Activated T-helper 17 cell treated with anti-CD3 and anti-CD28 coated beads, Interleukin-2, amount 50 U/mL, for 72 hours (primary cell): Measurements from ENCODE around the gene STAB2. TPM values are rescaled to one million over a fixed set of nuclear protein-coding genes. Genes with fewer than 3 reads are reported as not detected.

ENCODE experiments used
- ATAC-seq: fragments of 150-1000 bp; cut with Tn5 transposase; replicated peaks from 2 replicates; pipeline ENCODE4 v1.10.0; 2021; ENCODE audit warnings: mild to moderate bottlenecking, moderate library complexity
- H3K27ac Mint-ChIP-seq: one replicate; pipeline ENCODE4 v1.8.0; 2022; ENCODE audit warnings: mixed read lengths
- H3K27me3 Mint-ChIP-seq: one replicate; pipeline ENCODE4 v1.8.0; 2022; ENCODE audit warnings: mixed read lengths
- H3K36me3 Mint-ChIP-seq: one replicate; pipeline ENCODE4 v1.8.0; 2022; ENCODE audit warnings: low read depth, mild to moderate bottlenecking, mixed read lengths
- H3K4me1 Mint-ChIP-seq: one replicate; pipeline ENCODE4 v1.8.0; 2022; ENCODE audit warnings: mixed read lengths
- H3K4me3 Mint-ChIP-seq: one replicate; pipeline ENCODE4 v1.8.0; 2022; ENCODE audit warnings: mild to moderate bottlenecking, mixed read lengths
- H3K9me3 Mint-ChIP-seq: one replicate; pipeline ENCODE4 v1.8.0; 2022; ENCODE audit warnings: mixed read lengths
- total RNA-seq, 2 donors: library from RNA; stranded (reverse); gene quantifications; one replicate each; pipeline ENCODE4 v1.2.3, GENCODE V29; 2022

Gene STAB2
- total RNA-seq, 2 donors from 2014 or later, result not detected

DNA sequence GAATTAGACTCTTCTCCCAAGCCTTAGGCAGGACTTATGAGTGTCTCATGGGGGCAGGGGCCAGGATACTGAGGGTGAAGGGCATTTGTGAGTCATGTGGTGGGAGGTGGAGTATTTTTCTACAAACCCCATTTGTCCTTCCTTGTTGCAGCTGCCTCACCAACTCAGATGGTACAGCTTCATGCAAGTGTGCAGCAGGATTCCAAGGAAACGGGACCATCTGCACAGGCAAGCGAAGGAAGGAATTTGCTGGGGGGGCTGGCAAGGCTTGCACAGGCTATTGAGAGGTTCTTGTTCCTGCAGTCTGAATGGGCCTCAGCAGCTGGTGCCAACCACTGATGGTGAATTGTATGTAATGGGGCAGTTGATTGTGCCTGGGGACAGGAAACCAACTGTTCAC, 125.1 kb downstream of the STAB2 start:
- no peak for ATAC-seq
- Mint-ChIP-seq H3K36me3 (no peaks in the 10 kb centered on the region), H3K27ac (no peak overlapping the region), H3K4me3 (no peak overlapping the region), H3K4me1 (no peaks in the 10 kb centered on the region), H3K27me3 (peaks cover 25% of the 10 kb centered on the region), H3K9me3 (no peaks in the 10 kb centered on the region)

DNA sequence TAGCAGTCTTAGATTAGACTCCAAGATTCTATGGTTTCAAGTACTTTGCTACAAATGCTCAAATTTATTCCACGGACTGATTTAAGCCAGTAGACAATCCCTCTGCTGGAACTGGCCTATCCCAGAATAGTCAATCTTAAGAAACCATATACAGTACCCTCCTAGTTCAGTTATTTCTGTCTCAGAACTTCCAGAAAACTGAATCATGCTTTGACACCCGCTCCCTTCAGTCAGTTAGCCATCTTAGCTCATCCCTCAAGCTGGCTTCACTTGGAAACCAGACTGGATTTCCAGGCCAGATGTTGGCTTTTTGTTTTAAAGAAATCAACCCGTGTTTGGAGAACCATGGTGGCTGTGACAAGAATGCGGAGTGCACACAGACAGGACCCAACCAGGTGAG, 128.4 kb downstream of the STAB2 start:
- H3K4me1 Mint-ChIP-seq, result no peaks in the 10 kb centered on the region
- H3K9me3 Mint-ChIP-seq, result no peaks in the 10 kb centered on the region
- H3K4me3 Mint-ChIP-seq, result no peak overlapping the region
- no peaks in the 10 kb centered on the region for H3K36me3 Mint-ChIP-seq
- peaks cover 19% of the 10 kb centered on the region for H3K27me3 Mint-ChIP-seq
- ATAC-seq, result no peak
- no peak overlapping the region for H3K27ac Mint-ChIP-seq

DNA sequence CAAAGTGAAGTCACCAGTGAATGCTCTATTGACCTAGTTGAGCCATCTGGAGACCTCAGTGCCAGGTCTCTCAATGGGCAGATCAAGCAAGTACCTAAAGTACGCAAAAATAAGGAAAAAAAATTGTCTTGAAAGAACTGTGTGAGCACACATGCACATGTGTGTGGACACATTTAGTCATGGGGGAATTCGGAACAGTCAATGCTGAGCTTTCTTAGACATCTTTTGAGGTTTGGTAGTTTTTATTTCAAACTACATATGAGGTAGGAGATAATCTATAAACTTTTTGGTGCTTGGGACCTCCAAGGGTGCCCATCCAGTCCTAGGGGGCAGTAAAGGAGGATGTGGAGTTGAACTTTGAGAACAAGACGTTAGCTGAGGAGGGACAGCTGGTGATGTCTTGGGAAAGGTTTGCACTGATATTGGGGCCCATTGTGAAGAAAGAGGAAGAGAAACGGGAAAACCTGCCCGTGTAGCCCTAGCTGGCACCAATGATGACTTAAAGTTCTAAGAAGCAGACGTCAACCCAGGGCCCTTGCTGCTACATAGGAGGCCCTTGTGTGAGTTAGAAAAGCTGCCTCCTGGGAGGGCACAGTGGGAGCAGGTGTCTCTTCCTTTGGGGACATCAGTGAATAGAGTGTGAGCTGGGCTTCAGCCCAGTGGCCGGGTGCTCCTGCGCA, 129.6 kb downstream of the STAB2 start:
- Mint-ChIP-seq H3K27me3 (peaks cover 19% of the 10 kb centered on the region), H3K4me3 (no peak overlapping the region), H3K4me1 (no peaks in the 10 kb centered on the region), H3K9me3 (no peaks in the 10 kb centered on the region), H3K27ac (no peak overlapping the region), H3K36me3 (no peaks in the 10 kb centered on the region)
- no peak for ATAC-seq

DNA sequence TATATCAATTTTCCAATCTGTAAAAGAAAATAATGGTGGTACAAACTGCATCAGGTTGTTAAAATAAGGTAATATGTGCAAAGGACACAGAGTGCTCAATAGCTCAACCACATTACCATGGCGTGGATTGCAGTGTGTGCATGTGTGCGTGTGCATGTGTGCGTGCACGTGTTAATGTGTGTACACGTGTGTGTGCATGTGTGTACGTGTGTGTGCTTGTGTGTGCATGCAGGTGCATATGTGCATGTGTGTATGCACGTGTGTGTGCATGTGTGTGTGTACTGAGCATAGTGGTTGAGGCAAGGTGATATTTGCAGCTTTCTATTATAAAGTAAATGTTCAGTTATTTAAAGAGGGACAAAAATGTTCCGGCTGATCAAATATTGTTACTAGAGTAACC, 138.3 kb downstream of the STAB2 start:
- H3K4me1 Mint-ChIP-seq, result no peaks in the 10 kb centered on the region
- H3K4me3 Mint-ChIP-seq, result no peak overlapping the region
- no peak for ATAC-seq
- no peaks in the 10 kb centered on the region for H3K9me3 Mint-ChIP-seq
- H3K27me3 Mint-ChIP-seq, result no peaks in the 10 kb centered on the region
- no peaks in the 10 kb centered on the region for H3K36me3 Mint-ChIP-seq
- H3K27ac Mint-ChIP-seq, result no peak overlapping the region

DNA sequence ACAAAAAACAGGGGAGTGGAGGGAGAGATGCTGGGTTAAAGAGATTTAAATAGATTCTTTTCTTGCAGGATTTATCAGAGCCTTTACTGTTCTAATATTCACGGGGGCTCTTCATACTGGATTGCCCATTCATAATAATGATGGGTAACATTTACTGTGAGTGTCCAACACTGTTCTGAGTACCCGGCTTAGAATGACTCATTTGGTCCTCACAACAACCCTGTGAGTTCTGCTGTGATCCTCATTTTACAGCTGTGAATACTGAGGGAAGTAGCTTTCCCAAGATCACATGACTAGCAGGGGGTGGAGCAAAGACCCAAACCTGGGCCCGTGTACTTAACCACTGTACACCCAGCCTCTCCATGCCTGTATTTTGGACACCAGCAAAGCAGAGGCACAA, 140.6 kb downstream of the STAB2 start:
- Mint-ChIP-seq H3K36me3 (no peaks in the 10 kb centered on the region), H3K4me3 (no peak overlapping the region), H3K27me3 (peaks cover 6% of the 10 kb centered on the region), H3K9me3 (peaks cover 6% of the 10 kb centered on the region), H3K27ac (no peak overlapping the region), H3K4me1 (no peaks in the 10 kb centered on the region)
- no peak for ATAC-seq

DNA sequence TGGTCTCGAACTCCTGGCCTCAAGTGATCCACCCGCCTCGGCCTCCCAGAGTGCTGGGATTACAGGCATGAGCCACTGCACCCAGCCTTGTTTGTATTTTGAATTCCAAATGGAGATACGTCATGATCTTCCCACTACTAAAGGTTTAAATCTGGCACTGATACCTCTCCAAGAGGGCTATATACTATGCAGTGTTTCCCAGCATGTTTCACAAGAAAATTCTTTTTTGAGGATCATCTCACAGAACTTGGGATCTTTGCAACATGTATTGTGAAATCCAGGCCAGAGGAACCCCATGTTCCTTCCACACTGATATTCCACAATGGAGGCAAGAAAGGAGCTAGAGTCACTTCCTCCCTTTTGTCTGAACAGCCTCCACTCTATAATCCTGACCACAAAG, 141.2 kb downstream of the STAB2 start:
- Mint-ChIP-seq H3K9me3 (peaks cover 6% of the 10 kb centered on the region), H3K27ac (no peak overlapping the region), H3K36me3 (no peaks in the 10 kb centered on the region), H3K4me3 (no peak overlapping the region), H3K27me3 (peaks cover 6% of the 10 kb centered on the region), H3K4me1 (no peaks in the 10 kb centered on the region)
- no peak for ATAC-seq

DNA sequence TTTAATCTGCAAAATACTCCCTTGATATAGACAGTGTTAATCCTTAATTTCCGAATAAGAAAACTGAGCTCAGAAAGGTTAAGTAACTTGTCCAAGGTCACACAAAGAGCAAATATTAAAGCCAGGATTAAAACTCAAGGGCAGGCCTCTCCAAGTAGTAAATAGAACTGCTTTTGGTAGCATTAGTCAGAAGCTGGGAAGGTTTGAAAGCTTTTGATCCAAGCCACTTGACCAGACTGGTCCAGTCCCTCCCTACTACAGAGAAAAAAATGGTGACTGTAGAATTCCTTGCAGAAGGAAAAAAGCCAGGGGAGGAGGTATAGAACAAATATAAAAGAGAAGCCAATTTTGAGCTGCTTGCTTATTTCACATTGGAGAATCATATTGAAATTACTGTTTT, 142.4 kb downstream of the STAB2 start:
- peaks cover 6% of the 10 kb centered on the region for H3K27me3 Mint-ChIP-seq
- no peak overlapping the region for H3K27ac Mint-ChIP-seq
- no peak overlapping the region for H3K4me3 Mint-ChIP-seq
- no peaks in the 10 kb centered on the region for H3K36me3 Mint-ChIP-seq
- no peak for ATAC-seq
- H3K4me1 Mint-ChIP-seq, result no peaks in the 10 kb centered on the region
- H3K9me3 Mint-ChIP-seq, result peaks cover 6% of the 10 kb centered on the region

DNA sequence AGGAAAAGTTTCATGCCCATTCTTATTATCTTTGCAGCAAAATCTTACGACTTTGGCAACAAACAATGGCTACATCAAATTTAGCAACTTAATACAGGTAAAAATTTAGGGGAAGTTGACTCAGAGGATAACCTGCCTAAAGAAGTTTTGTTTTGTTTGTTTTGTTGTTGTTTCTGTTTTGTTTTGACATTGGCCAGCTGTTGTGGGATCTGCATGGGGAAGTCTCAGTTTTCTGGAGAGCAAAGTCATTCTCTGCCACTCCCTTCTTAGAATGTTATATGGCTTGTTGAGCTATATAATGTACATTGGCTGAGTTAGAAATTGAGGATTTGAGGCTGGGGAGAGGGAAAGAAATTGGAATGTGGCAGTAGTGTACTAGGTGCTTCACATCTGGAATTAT, 144.5 kb downstream of the STAB2 start:
- no peak overlapping the region for H3K27ac Mint-ChIP-seq
- no peaks in the 10 kb centered on the region for H3K4me1 Mint-ChIP-seq
- H3K9me3 Mint-ChIP-seq, result peaks cover 6% of the 10 kb centered on the region
- H3K4me3 Mint-ChIP-seq, result no peak overlapping the region
- H3K36me3 Mint-ChIP-seq, result no peaks in the 10 kb centered on the region
- peaks cover 6% of the 10 kb centered on the region for H3K27me3 Mint-ChIP-seq
- ATAC-seq, result no peak

DNA sequence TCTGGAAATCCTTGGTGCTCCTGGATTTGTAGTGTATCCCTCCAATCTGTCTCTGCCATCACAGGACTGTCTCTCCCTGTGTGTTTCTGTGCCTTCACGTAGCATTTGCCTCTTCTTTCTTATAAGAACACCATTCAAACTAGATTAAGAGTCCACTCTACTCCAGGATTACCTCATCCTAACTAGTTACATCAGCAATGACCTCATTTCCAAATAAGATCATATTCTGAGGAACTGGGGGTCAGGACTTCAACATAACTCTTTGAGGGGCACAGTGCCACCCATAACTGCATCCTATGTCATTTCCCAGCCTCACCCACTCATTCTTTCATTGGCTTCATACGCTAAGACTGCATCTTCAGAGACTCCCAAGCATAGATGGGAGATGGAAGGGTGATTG, 147.8 kb downstream of the STAB2 start:
- no peak overlapping the region for H3K4me3 Mint-ChIP-seq
- no peak overlapping the region for H3K27ac Mint-ChIP-seq
- H3K9me3 Mint-ChIP-seq, result peaks cover 6% of the 10 kb centered on the region
- H3K27me3 Mint-ChIP-seq, result peaks cover 9% of the 10 kb centered on the region
- no peak for ATAC-seq
- no peaks in the 10 kb centered on the region for H3K4me1 Mint-ChIP-seq
- H3K36me3 Mint-ChIP-seq, result no peaks in the 10 kb centered on the region

DNA sequence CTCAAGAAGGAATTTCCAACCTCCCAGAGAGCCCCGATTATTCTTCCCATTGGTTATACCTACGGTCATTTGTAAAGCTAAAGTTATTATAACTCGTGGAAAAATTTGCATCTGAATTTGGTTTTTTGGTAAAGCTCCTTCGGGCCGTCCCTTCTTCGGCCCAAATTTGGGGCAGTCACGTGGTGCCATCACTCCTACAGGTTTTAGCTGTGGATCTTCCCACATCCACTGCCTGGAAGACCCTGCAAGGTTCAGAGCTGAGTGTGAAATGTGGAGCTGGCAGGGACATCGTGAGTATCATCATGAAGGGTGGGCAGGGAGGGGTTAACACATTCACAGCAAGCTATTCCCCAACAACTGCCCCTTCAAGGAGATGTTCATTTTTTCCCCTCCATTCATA, 148.2 kb downstream of the STAB2 start:
- H3K36me3 Mint-ChIP-seq, result no peaks in the 10 kb centered on the region
- H3K9me3 Mint-ChIP-seq, result peaks cover 6% of the 10 kb centered on the region
- no peaks in the 10 kb centered on the region for H3K4me1 Mint-ChIP-seq
- H3K4me3 Mint-ChIP-seq, result no peak overlapping the region
- peaks cover 9% of the 10 kb centered on the region for H3K27me3 Mint-ChIP-seq
- ATAC-seq, result no peak
- H3K27ac Mint-ChIP-seq, result no peak overlapping the region

DNA sequence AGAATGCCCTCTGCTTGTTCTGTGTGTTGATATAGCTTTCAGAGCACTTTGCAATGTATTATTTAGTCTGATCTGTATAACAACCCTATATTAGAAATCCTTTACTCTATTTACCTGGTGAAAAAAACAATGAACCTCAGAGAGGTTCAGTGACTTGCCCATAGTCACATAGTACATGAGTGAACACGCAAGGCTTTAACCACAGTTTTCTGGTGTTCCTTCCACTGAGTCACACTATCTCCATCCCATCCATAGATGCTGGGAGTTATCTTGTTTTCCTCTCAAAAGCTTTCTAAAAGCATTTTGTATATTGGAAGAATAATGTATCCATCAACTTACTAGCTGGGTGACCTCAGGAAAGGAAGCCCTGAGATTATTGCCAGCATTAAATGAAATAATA, 149.5 kb downstream of the STAB2 start:
- Mint-ChIP-seq H3K27ac (no peak overlapping the region), H3K27me3 (peaks cover 6% of the 10 kb centered on the region), H3K36me3 (no peaks in the 10 kb centered on the region), H3K4me3 (no peak overlapping the region), H3K9me3 (peaks cover 3% of the 10 kb centered on the region), H3K4me1 (no peaks in the 10 kb centered on the region)
- ATAC-seq, result no peak

DNA sequence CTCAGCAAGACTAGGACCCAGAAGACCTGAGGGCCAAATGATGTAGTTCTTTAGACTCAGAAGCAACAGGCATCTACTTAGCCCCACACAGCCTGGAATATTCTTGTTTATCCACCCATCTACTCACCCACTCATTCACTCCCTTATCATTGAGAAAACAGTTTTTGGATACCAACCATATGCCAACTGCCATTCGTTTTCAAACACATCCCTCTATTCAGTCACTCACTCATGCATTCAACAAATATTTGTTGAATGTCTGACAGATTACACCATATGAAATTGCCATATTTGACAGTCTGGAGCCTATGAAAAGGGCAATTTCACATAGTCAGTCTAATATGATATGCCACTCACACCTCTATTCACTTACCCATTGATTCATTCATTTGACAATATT, 150.8 kb downstream of the STAB2 start:
- H3K27me3 Mint-ChIP-seq, result peaks cover 3% of the 10 kb centered on the region
- H3K4me1 Mint-ChIP-seq, result no peaks in the 10 kb centered on the region
- no peak overlapping the region for H3K27ac Mint-ChIP-seq
- no peaks in the 10 kb centered on the region for H3K36me3 Mint-ChIP-seq
- H3K9me3 Mint-ChIP-seq, result no peaks in the 10 kb centered on the region
- ATAC-seq, result no peak
- H3K4me3 Mint-ChIP-seq, result no peak overlapping the region

DNA sequence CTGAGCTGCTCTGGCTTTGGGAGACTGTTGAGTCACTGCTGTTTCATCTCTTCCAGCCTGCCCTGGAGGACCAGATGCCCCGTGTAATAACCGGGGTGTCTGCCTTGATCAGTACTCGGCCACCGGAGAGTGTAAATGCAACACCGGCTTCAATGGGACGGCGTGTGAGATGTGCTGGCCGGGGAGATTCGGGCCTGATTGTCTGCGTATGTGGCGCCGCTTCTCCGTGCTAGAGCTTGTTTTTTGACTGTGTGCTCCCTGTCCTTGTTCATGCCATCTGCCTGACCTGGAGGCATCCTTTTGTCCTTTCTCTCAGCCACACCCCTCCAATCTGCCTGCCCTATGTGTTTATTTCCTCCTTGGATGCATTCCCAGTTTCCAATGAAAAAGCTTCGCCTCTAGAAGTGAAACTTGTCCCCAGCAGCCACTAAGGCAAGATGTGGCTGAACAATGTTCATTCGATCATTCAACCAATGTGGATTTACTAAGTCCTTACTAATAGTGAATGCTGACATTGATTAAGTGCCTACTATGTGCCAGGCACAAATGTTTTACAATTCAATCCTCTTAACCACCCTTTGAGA, 155.4 kb downstream of the STAB2 start:
- H3K27me3 Mint-ChIP-seq, result peaks cover 3% of the 10 kb centered on the region
- no peak overlapping the region for H3K4me3 Mint-ChIP-seq
- no peaks in the 10 kb centered on the region for H3K4me1 Mint-ChIP-seq
- no peaks in the 10 kb centered on the region for H3K9me3 Mint-ChIP-seq
- no peaks in the 10 kb centered on the region for H3K36me3 Mint-ChIP-seq
- ATAC-seq, result no peak
- no peak overlapping the region for H3K27ac Mint-ChIP-seq

DNA sequence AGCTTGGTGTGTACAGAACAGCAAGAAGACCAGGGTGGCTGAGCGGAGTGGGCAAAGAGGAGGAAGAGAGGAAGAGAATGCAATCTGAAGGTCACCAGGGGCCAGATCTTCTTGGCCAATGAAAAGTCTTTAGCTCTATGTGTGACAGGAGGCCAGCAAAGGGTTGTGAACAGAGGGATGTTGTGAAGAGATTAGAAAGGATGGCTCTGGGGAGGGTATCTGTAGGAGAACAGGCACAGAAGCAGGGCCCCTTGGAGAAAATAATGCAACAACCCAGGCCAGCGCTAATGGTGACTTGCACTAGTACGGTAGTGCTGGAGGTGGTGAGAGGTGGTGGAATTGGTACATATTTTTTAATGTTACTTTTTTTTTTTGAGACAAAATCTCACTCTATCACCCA, 156.7 kb downstream of the STAB2 start:
- Mint-ChIP-seq H3K4me3 (no peak overlapping the region), H3K27me3 (no peaks in the 10 kb centered on the region), H3K27ac (no peak overlapping the region), H3K36me3 (no peaks in the 10 kb centered on the region), H3K9me3 (no peaks in the 10 kb centered on the region), H3K4me1 (no peaks in the 10 kb centered on the region)
- ATAC-seq, result no peak

DNA sequence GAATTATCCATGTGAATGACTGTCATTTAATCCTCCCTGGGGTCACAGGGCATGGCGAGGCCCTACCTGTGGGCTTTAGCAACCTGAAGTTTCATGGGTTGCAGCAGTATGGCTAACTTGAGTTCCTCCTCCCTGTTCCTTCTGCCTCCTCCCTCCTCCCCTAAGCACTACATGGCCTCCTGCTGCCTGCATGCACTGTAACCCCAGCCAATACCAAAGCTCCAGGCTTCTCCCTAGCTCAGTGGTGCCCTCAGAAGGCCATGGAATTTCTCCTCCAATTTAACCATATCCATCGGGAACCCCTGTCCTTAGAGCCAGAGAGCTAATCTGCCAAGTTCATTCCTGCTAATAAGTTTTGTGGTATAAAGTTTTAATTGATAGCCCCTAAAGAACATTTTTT, 158.9 kb downstream of the STAB2 start:
- Mint-ChIP-seq H3K36me3 (no peaks in the 10 kb centered on the region), H3K27ac (no peak overlapping the region)

DNA sequence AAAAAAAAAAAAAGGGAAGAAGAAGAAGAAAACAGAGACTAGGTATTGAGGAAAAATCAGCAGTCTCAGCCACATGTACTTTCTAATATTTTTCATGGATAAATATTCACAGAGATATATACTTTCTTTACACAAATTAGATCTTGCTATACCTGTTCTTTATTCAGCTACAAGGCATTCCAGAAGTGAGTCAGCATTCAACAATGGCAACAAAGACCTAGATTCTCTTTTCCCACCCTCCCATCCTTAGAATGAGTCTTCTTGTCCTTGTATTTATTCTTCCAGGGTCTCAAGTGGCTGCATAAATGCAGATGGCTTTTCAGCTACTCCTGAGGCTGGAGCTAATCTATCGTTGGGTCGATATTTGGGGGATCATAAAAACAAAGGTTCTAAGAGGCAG, 160.9 kb downstream of the STAB2 start:
- Mint-ChIP-seq H3K27ac (no peak overlapping the region), H3K4me3 (no peak overlapping the region), H3K36me3 (no peaks in the 10 kb centered on the region), H3K27me3 (peaks cover 3% of the 10 kb centered on the region), H3K4me1 (no peaks in the 10 kb centered on the region), H3K9me3 (no peaks in the 10 kb centered on the region)
- no peak for ATAC-seq

More for the DNA sequence above, 158.9 kb downstream of the STAB2 start:
- no peaks in the 10 kb centered on the region for H3K9me3 Mint-ChIP-seq
- ATAC-seq, result no peak
- no peak overlapping the region for H3K4me3 Mint-ChIP-seq
- H3K4me1 Mint-ChIP-seq, result no peaks in the 10 kb centered on the region
- peaks cover 3% of the 10 kb centered on the region for H3K27me3 Mint-ChIP-seq
